H1 (cell line): Measurements from ENCODE around the gene NFIA. TPM values are rescaled to one million over a fixed set of nuclear protein-coding genes. Genes with fewer than 3 reads are reported as not detected.

Experiments
- CHD2 ChIP-seq: IDR thresholded peaks from 2 replicates; pipeline ENCODE4 v1.6.1; 2012; ENCODE audit warnings: low read length, improper control_type of control experiment
- CTCF ChIP-seq, 3 experiments: IDR thresholded peaks; 1 replicate in 2 of 3; 2 replicates in 1 of 3; pipeline versions ENCODE4 v1.5.1 to v1.6.1; 2011; ENCODE audit warnings: low read length in 3 of 3, mild to moderate bottlenecking in 3 of 3, inconsistent platforms in 2 of 3, low read depth in 1 of 3, moderate library complexity in 1 of 3; ENCODE audit not compliant: insufficient read depth in 1 of 3; ENCODE audit errors: control extremely low read depth in 1 of 3
- HDAC6 ChIP-seq: IDR thresholded peaks from one replicate; pipeline ENCODE4 v1.7.1; 2012; ENCODE audit warnings: low read depth, mild to moderate bottlenecking, inconsistent platforms, low read length, moderate library complexity
- JUND ChIP-seq: IDR thresholded peaks from 2 replicates; pipeline ENCODE4 v1.6.1; 2011; ENCODE audit warnings: mild to moderate bottlenecking, improper control_type of control experiment, low read length
- SAP30 ChIP-seq: fragments of 300-600 bp; sonication (generic); IDR thresholded peaks from 2 replicates; pipeline ENCODE4 v1.7.1; 2012; ENCODE audit warnings: low read length, moderate library complexity, mild to moderate bottlenecking, inconsistent platforms; ENCODE audit not compliant: insufficient read depth, insufficient replicate concordance
- SP1 ChIP-seq: IDR thresholded peaks from 2 replicates; pipeline ENCODE4 v1.6.1; 2011; ENCODE audit warnings: low read depth, low read length
- TAF7 ChIP-seq: optimal IDR thresholded peaks from 2 replicates; pipeline ENCODE3; 2011; ENCODE audit warnings: low read depth, mild to moderate bottlenecking, inconsistent platforms, low read length, moderate library complexity, borderline replicate concordance
- polyA plus RNA-seq, 7 experiments: library from polyadenylated mRNA; depleted of rRNA in 3 of 7; stranded (reverse) in 5 of 7; unstranded in 2 of 7; fragments of >200 nt in 5 of 7; fragments of 200-250 nt in 2 of 7; gene quantifications; 1 replicate in 5 of 7; 2 replicates in 1 of 7; 4 replicates in 1 of 7; pipeline versions ENCODE4 v1.2.1 to v1.2.3, GENCODE V29; 2011 to 2013; ENCODE audit warnings: missing spikeins in 2 of 7, mixed read lengths in 2 of 7
- total RNA-seq: library from RNA; stranded (reverse); fragmentation: NEBNext Ultra II Directional; extraction: Animal tissue kit (Norgen Biotek cat#: 25700); gene quantifications from 2 replicates; pipeline ENCODE4 v1.2.1, GENCODE V29; 2021

Gene NFIA
- total and polyA plus RNA-seq, 2 of the 8 experiments (the other 6 are each of a cell fraction or from before 2014, with no cell fraction given) = 1.8 to 2.3 TPM

GRCh38 chr1:61428146-61428545 is 345.8 kb downstream of the NFIA start (continued):
- no peak for TF ChIP-seq CHD2
- no peak for TF ChIP-seq TAF7
- TF ChIP-seq SAP30 = no peak
- TF ChIP-seq SP1 = no peak
- no peak for TF ChIP-seq HDAC6
- TF ChIP-seq CTCF (IDR thresholded peaks at IDR 0.05; ENCODE audit: control extremely low read depth in 1 of 3, insufficient read depth in 1 of 3, low read depth in 1 of 3, low read length in 3 of 3) = no peak
- TF ChIP-seq JUND = no peak
